Upper lobe of right lung (tissue), 1 donor: Measurements from ENCODE around the gene PAK4. TPM values are rescaled to one million over a fixed set of nuclear protein-coding genes. Genes with fewer than 3 reads are reported as not detected.

Experiments
- ATAC-seq: fragments of 200-7000 bp; cut with Tn5 transposase; one replicate; pipeline ENCODE4 v1.9.1; 2020; ENCODE audit warnings: mild to moderate bottlenecking, moderate library complexity
- DNase-seq: peaks from one replicate; pipeline ENCODE4 v3.0.0-alpha.2; 2020
- H3K27ac ChIP-seq: fragments of 200-600 bp; one replicate; pipeline ENCODE4 v1.8.0; 2022
- H3K27me3 ChIP-seq: fragments of 200-600 bp; one replicate; pipeline ENCODE4 v1.8.0; 2022; ENCODE audit warnings: mild to moderate bottlenecking
- H3K36me3 ChIP-seq: fragments of 200-600 bp; one replicate; pipeline ENCODE4 v1.8.0; 2022
- H3K4me1 ChIP-seq: fragments of 200-600 bp; one replicate; pipeline ENCODE4 v1.8.0; 2022
- H3K4me3 ChIP-seq: fragments of 200-600 bp; one replicate; pipeline ENCODE4 v1.8.0; 2022; ENCODE audit warnings: mild to moderate bottlenecking
- H3K9me3 ChIP-seq: fragments of 200-600 bp; one replicate; pipeline ENCODE4 v1.8.0; 2022
- intact Hi-C: fragments of 100-400 bp; cut with DNase I; formaldehyde crosslinking; loops from one replicate; pipeline ENCODE4 v1.11.0; 2022
- total RNA-seq: library from RNA; stranded (reverse); fragmentation: NEBNext Ultra II Directional; extraction: Animal tissue kit (Norgen Biotek cat#: 25700); gene quantifications from one replicate; pipeline ENCODE4 v1.2.1, GENCODE V29; 2021
- TF ChIP-seq, protein P1 (sequence below): fragments of 200-600 bp; IDR thresholded peaks from one replicate; pipeline ENCODE4 v1.8.0; 2022; ENCODE audit warnings: antibody characterized with exemption
- donor health status: DM: no; HTN: yes; CAD: no; lungs with severe emphysema.

PAK4 gene
- total RNA-seq, 1 donor from 2014 or later: 72.8 TPM

DNA sequence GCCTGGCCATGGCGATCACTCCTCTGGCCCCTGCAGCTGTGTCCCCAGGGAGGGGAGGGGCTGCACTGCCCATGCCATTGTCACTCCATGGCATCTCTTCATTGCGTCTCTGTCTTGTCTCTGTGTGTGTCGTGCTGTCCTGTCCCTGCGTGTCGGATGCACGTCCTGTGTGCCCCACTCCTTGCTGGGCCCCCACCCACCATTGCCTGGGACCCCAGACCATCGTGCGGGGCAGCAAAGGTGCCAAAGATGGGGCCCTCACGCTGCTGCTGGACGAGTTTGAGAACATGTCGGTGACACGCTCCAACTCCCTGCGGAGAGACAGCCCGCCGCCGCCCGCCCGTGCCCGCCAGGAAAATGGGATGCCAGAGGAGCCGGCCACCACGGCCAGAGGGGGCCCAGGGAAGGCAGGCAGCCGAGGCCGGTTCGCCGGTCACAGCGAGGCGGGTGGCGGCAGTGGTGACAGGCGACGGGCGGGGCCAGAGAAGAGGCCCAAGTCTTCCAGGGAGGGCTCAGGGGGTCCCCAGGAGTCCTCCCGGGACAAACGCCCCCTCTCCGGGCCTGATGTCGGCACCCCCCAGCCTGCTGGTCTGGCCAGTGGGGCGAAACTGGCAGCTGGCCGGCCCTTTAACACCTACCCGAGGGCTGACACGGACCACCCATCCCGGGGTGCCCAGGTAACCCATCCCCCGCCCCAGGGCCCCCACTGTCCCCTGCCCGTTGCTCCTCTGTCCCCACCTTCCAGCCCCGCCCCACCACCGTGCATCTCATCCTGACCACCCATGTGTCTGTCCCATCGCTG lies 47.3 kb downstream of the PAK4 start:
- ATAC-seq (no peak), DNase-seq (no peak)
- peaks cover 66% of the 10 kb centered on the region for H3K36me3 ChIP-seq
- intact Hi-C loops: no loop called here
- H3K4me1 ChIP-seq: peaks cover 3% of the 10 kb centered on the region
- no peak overlapping the region for H3K27ac ChIP-seq
- TF ChIP-seq, protein P1, sequence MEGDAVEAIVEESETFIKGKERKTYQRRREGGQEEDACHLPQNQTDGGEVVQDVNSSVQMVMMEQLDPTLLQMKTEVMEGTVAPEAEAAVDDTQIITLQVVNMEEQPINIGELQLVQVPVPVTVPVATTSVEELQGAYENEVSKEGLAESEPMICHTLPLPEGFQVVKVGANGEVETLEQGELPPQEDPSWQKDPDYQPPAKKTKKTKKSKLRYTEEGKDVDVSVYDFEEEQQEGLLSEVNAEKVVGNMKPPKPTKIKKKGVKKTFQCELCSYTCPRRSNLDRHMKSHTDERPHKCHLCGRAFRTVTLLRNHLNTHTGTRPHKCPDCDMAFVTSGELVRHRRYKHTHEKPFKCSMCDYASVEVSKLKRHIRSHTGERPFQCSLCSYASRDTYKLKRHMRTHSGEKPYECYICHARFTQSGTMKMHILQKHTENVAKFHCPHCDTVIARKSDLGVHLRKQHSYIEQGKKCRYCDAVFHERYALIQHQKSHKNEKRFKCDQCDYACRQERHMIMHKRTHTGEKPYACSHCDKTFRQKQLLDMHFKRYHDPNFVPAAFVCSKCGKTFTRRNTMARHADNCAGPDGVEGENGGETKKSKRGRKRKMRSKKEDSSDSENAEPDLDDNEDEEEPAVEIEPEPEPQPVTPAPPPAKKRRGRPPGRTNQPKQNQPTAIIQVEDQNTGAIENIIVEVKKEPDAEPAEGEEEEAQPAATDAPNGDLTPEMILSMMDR: no peak
- no peaks in the 10 kb centered on the region for H3K27me3 ChIP-seq
- no peaks in the 10 kb centered on the region for H3K9me3 ChIP-seq
- no peak overlapping the region for H3K4me3 ChIP-seq

DNA sequence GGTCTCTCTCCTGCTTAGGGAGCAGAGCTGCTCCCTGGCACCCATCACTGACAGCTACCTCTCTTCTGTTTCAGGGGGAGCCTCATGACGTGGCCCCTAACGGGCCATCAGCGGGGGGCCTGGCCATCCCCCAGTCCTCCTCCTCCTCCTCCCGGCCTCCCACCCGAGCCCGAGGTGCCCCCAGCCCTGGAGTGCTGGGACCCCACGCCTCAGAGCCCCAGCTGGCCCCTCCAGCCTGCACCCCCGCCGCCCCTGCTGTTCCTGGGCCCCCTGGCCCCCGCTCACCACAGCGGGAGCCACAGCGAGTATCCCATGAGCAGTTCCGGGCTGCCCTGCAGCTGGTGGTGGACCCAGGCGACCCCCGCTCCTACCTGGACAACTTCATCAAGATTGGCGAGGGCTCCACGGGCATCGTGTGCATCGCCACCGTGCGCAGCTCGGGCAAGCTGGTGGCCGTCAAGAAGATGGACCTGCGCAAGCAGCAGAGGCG lies 48.0 kb downstream of the PAK4 start:
- TF ChIP-seq, protein P1: no peak
- intact Hi-C loops: no loop called here
- H3K4me3 ChIP-seq: no peak overlapping the region
- DNase-seq (no peak), ATAC-seq (no peak)
- no peaks in the 10 kb centered on the region for H3K4me1 ChIP-seq
- H3K36me3 ChIP-seq: peaks cover 73% of the 10 kb centered on the region
- H3K9me3 ChIP-seq: no peaks in the 10 kb centered on the region
- H3K27me3 ChIP-seq: no peaks in the 10 kb centered on the region
- H3K27ac ChIP-seq: no peak overlapping the region

DNA sequence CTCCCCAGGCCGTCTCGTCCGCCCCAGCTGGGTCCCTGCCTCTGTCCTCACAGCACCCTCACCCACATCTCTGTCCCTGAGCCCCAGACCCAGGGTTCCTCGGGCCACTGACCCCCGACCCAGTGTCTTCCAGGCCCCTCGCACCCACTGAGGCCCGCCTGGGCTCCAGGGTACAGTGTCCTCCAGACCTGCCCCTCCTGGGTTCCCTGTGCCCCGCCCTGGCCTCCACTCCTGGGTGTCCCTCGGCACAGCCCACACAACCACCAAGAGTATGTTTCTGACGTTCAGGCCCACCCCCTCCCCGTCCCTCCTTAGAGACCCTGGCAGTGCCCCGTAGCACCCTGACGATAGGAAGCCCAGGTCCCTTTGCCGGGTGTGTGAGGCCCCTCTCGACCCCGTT lies 48.6 kb downstream of the PAK4 start:
- Histone ChIP-seq H3K4me1 (no peaks in the 10 kb centered on the region), H3K9me3 (no peaks in the 10 kb centered on the region), H3K27ac (no peak overlapping the region), H3K4me3 (no peak overlapping the region), H3K27me3 (no peaks in the 10 kb centered on the region), H3K36me3 (peaks cover 77% of the 10 kb centered on the region)
- ATAC-seq (no peak), DNase-seq (no peak)
- intact Hi-C loops: no loop called here
- TF ChIP-seq, protein P1: no peak

DNA sequence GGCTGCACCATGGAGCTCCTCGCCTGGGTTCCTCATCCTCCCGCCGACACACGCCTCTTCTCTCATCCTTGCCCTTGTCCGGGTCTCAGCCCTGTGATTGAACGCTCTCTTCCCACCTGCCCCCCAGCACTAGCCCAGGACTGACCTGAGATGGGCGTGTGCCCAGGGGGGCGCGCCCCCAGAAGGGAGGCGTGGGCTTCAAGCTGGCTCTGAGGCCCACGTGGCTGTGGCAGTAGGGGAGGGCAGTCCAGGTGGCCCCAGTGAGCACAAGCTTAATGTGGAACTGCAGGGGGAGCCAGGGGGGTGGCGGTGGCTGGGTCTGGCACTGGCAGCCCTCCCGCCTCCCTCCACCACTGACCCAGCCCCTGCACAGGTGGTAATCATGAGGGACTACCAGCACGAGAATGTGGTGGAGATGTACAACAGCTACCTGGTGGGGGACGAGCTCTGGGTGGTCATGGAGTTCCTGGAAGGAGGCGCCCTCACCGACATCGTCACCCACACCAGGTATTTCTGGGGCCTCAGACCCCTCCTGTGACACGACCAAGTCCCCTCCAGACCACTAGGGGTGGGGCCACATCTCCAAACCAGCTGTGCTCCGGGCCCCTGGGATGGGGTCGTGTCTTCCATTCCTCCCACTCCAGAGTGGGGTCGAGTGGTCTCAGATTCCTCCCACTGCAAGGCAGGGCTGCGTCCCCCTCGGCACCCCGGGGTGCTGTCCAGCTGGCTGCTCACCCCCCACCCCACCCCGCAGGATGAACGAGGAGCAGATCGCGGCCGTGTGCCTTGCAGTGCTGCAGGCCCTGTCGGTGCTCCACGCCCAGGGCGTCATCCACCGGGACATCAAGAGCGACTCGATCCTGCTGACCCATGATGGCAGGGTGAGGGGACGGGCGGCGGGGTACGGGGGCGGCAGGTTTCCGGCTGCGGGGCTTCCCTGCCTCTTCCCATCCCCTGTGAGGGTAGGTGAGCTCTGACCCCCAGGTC lies 49.3 kb downstream of the PAK4 start:
- H3K9me3 ChIP-seq: no peaks in the 10 kb centered on the region
- H3K36me3 ChIP-seq: peaks cover 77% of the 10 kb centered on the region
- no peaks in the 10 kb centered on the region for H3K4me1 ChIP-seq
- TF ChIP-seq, protein P1: no peak
- ATAC-seq (no peak), DNase-seq (no peak)
- no peak overlapping the region for H3K4me3 ChIP-seq
- H3K27me3 ChIP-seq: no peaks in the 10 kb centered on the region
- H3K27ac ChIP-seq: no peak overlapping the region
- intact Hi-C loops: no loop called here

DNA sequence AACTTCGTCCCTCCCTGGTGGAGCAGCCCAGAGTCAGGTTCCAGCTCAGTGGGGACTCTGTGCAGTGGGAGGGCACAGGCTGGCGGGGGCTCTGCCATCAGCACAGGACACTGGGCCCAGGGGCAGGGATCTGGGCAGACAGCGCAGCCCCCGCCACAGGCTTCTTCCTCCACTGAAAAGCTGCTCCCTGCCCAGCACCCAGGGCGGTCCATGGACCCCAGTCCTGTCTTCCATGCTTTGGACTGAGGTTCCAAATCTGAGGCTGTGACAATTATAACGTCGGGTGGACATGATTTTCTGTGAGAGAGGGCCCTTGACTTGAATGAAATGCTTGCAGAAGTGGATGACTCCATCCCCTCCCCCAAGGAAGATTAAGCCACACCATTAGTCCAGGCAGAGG lies 50.0 kb downstream of the PAK4 start:
- TF ChIP-seq, protein P1: no peak
- intact Hi-C loops: no loop called here
- no peak overlapping the region for H3K27ac ChIP-seq

More for the DNA sequence above, 50.0 kb downstream of the PAK4 start:
- Histone ChIP-seq H3K36me3 (peaks cover 70% of the 10 kb centered on the region), H3K4me1 (no peaks in the 10 kb centered on the region), H3K27me3 (no peaks in the 10 kb centered on the region), H3K9me3 (no peaks in the 10 kb centered on the region), H3K4me3 (no peak overlapping the region)
- DNase-seq (no peak), ATAC-seq (no peak)
